GM10847 (cell line): Measurements from ENCODE around the gene CDO1.
A peak's percentile ranks its signal among the peaks of the same experiment; 100 is the strongest.

ENCODE experiments used
- POLR2A ChIP-seq: IDR thresholded peaks from 2 replicates; pipeline ENCODE4 v1.6.1; 2011; ENCODE audit not compliant: insufficient read length; ENCODE audit errors: extremely low read depth

CDO1 gene

GRCh38 chr5:115816226-115817081 is at the start of gene CDO1:
CDO1 (minus strand) TSS chr5:115816659; CDS start chr5:115816397, 262 bp downstream.
- TF ChIP-seq POLR2A: no peak

GRCh38 chr5:115859378-115859777 is 42.9 kb upstream of the CDO1 start:
- no peak for TF ChIP-seq POLR2A

- TF ChIP-seq POLR2A: no peak
Observed at GRCh38 chr5:115858396-115858795, 41.9 kb upstream of the CDO1 start.

DNA sequence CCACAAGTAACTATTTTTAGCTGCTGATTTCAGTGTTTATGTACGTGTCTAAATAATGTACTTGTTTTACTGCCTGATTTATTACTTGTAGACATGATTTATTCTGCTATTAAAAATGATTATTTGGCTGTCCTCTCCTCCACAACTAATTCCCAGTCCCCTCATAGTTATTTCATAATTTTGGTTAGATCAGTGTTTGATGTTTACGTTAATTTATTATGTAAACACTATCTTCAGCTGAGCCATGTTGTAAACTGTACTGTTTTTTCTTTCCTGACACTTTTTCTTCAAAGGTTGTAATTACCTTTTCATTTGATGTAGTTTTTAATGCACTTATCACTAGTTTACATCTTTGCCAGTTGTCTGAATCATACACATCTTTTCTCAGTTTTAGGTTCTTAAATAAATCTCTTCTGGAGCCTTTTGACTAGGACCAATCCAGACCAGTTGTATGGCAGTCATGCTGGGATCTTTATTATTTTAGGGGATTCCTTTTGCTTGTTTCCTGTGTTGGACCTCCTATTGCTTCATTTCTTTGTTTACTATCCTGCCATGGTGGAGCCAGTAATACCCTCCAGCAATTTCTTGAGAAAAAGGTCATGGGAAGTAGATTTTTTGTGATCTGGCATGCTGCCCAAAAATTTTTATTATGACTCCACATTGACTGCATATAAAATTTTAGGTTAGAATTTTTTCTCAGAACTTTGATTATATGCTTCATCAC is 41.3 kb upstream of the CDO1 start:
- no peak for TF ChIP-seq POLR2A

DNA sequence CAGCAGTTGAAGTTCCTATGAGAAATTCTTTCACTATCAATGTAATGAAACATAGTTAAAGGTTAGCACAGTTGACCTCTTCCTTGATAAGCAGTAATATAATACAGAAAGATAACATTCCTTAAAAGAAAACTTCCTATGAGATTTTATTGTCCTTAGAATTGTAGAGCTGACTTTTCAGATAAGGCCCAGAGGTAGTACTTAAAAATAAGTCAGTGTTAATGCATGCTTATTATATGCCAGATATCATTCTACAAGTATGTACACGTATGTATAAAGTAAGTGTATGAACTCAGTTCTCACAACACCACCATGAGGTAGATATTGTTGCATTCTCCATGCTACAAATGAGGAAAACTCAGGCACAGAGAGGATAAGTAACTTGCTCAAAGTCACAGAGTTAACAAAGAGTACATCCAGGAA is 40.6 kb upstream of the CDO1 start:
- no peak for TF ChIP-seq POLR2A

GRCh38 chr5:115855959-115856358 is 39.5 kb upstream of the CDO1 start:
- no peak for TF ChIP-seq POLR2A

DNA sequence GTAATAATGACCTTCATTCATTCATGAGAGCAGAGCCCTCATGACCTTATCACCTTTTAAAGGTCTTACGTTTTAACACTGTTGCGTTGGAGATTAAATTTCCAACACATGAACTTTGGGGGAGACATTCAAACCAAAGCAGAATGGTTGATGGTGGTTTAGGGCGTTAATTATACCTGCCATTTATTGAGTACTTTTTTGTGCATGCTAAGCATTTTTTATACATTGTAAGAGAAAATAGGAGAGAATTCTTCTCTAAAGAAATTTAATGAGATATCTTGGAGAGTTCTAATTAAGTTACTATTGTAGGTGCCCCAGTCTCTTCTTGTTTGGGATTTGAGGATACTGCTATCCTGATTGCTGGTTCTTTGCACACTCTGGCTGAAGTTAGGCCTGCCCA is 37.7 kb upstream of the CDO1 start:
- TF ChIP-seq POLR2A: no peak

DNA sequence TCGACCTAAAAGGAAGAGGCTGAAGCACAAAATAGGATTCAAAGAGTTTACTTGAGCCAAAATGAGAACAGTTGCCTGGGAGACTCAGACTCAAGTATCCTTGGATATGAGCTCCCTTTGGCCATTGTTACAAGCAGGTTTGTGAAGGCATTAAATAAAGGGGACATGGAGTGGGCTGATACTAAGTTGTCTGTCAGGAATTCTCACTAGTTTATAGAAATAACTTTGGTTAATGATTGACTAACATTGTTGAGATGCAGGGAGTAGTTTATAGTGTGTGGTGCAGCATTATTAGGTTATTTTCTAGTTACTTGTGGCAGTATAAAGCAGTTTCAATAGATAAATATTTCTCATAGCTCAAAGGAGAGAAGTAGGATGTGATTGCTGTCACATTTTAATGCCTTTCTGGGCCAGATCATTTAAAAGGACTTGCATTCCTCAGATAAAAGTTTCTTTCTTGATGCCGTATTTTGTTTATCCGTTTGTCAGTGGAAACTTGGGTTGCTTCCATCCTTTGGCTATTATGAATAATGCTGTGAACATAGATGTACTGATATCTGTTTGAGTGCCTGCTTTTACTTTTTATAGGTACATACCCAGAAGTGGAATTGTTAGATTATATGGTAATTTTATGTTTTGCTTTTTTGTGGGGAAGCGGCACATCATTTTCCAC is 34.4 kb upstream of the CDO1 start:
- no peak for TF ChIP-seq POLR2A

GRCh38 chr5:115849258-115849798 is 32.9 kb upstream of the CDO1 start:
- TF ChIP-seq POLR2A: no peak

GRCh38 chr5:115847290-115847689 is 30.8 kb upstream of the CDO1 start:
- TF ChIP-seq POLR2A: no peak

GRCh38 chr5:115844321-115844817 is 27.9 kb upstream of the CDO1 start:
- TF ChIP-seq POLR2A: no peak

DNA sequence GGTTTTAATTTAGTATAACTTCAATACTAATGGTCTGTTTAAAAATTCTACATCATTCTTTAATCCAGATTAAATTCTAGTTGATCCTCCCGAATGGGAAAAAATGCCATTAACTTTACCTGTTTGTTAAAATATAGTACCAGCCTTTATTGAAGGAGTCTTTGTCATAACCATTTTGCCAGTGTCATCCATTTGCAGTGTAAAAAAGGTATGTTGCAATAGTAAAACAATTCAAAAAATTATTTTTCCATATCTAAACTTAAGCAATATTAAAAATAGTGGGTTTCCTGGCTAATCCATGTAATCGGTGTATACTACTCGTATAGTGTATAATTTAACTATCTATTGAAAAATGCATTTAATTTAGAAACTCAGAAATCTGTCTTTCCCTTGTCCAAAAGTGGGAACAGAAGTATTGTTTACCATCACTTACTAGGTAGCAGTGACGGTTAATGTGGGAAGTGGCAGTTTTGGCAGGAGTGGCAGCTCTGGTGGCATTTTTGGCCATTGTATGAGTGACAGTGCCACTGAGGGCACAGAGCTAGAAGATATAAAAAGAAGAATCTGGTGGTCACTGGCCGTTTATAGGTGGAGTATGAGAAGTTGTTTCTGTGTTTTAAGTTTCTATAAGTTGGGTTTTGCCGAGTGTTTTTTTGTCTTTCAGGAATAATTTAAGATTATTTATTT is 27.1 kb upstream of the CDO1 start:
- no peak for TF ChIP-seq POLR2A

DNA sequence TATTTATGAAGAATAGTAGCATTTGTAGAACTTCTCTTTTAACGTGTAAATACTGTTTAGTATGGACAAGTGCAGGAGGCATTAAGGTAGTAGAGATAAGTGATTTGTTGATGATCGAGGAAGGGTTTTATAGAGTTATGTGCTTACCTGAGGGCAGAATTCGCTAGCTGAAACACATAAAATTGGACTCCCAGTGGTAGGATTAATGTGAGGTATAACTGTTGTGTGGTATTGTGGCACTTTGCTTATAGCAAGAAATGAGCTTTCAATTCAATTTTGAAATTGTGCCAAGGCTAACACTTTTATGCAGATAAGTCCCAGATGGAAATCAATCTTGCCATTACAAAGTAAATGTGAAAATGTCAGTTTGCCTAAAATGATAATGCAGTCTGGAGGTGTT is 26.5 kb upstream of the CDO1 start:
- no peak for TF ChIP-seq POLR2A

- TF ChIP-seq POLR2A: no peak
Observed at GRCh38 chr5:115842089-115842935, 25.9 kb upstream of the CDO1 start.

- peak; percentile 85 for TF ChIP-seq POLR2A
Observed at GRCh38 chr5:115841382-115842088, 25.1 kb upstream of the CDO1 start, which contains the start of the genes AP3S1 and ATG12. AP3S1 (plus strand) TSS chr5:115841935; CDS start chr5:115842038, 103 bp downstream. ATG12 (minus strand) TSS chr5:115841565; CDS start chr5:115841552, 13 bp downstream.
